ENCODE data around the gene WDR82. TPM values are rescaled to one million over a fixed set of nuclear protein-coding genes. Genes with fewer than 3 reads are reported as not detected.
"Not testable (repeated sequence)": the region's sequence is repeated elsewhere in the genome, so short reads cannot be mapped to it uniquely, and the experiment has no call there.

Gene WDR82
- total RNA-seq, 4 donors from 2014 or later, result 14.6 to 44.9 (median 40.8) TPM

DNA sequence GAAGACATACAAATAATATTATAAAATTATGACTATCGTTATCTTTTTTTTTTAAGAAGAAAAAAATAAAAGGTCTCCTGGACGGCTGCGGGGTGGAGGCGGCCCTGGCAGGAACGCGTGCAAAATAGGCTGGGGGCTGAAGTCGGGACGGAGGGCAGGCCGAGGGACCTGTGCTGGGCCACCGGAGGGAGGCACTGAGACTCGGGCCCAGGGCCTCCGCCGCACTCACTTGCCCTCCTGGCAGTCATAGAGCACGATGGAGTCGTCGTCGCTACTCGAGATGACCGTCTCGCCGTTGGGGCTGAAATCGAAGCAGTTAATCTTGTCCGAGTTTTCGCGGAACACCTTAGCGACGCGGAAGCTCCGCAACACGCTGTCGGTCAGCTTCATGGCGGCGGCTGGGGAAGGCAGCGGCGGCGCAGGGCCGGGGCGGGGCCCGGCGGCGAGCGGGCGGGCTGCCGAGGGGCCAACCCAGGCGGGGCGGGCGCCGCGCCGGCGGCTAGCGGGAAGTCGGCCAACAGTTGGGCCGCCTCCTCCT lies 408 bp downstream of the WDR82 start:
- Histone ChIP-seq H3K27ac (peak overlapping the region; percentile 97 to 99 (median 98)), H3K4me1 (peaks cover 24 to 81% (median 40%) of the 10 kb centered on the region in 4 donors), H3K9me3 (no peaks in the 10 kb centered on the region), H3K27me3 (no peaks in the 10 kb centered on the region), H3K36me3 (no peaks in the 10 kb centered on the region), H3K4me3 (peak overlapping the region; percentile 77 to 97 (median 84))
- no peak for DNase-seq
- 0 to 1% methylated on average over 10 to 36 of the region's 54 CpGs for WGBS, 2 donors (ENCODE audit: low coverage in 1 of 2)
- intact Hi-C loops (cut with DNase I; ENCODE audit: low total_unique reads) (loop anchor here (2.0 kb wide), 1 partner anchor 39 kb away; the partner anchor contains the start of gene TWF2), in situ Hi-C loops (cut with MboI; ENCODE audit: low pct_ligation_motif_present in 1 of 4, low pct_unique_long_range_greater_than_20kb in 1 of 4, low sequenced_read_pairs in 3 of 4) (no loop called here)
- TF ChIP-seq EP300 (IDR thresholded peaks at IDR 0.05; ENCODE audit: low read depth) (no peak), POLR2A (IDR thresholded peaks at IDR 0.05) (no peak), POLR2AphosphoS5 (IDR thresholded peaks at IDR 0.05) (no peak)
- TF ChIP-seq, protein P1, sequence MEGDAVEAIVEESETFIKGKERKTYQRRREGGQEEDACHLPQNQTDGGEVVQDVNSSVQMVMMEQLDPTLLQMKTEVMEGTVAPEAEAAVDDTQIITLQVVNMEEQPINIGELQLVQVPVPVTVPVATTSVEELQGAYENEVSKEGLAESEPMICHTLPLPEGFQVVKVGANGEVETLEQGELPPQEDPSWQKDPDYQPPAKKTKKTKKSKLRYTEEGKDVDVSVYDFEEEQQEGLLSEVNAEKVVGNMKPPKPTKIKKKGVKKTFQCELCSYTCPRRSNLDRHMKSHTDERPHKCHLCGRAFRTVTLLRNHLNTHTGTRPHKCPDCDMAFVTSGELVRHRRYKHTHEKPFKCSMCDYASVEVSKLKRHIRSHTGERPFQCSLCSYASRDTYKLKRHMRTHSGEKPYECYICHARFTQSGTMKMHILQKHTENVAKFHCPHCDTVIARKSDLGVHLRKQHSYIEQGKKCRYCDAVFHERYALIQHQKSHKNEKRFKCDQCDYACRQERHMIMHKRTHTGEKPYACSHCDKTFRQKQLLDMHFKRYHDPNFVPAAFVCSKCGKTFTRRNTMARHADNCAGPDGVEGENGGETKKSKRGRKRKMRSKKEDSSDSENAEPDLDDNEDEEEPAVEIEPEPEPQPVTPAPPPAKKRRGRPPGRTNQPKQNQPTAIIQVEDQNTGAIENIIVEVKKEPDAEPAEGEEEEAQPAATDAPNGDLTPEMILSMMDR (IDR thresholded peaks at IDR 0.05), result peak; percentile 31 to 66 (median 42)

DNA sequence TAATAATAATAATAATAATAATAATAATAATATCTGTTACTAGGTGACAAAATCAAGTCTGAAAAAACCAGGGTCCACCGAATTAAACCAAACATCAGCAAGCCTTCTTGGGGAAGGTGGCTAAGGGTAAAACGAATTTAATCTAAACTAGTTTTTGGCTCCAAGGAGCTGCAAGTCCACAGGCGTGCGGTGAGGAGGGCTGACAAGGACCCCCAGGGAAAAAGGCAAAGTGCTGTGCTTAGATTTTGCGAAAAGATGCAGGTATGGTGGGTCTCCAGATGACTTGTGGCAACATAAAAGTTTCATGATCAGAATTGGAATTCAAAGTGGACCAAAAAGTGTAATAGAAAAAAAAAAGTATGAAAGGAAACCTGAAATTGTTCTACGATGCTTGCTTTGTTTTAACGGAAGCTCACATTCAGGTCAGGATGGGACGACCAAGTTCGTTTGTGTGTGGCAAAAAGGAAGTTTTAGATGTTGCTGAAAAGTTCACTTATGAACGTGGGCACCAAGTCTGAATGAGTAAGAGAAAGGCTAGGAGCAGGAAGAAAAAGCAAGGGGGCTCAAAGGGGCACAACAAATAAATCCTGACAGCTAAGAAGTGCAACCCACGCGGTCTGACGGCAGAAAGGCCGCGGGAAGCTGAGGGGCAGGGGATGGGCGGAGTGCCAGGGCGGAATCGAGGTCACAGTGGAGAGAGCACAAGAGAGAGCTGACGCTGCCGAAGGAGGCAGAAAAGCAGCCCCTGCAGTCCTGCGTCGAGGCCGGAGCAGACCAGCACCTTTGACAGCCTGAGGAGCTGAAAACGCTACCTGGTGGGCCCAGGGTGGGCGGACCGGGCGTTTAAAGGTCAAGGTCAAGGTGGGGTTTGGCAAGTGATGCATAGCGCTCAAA lies 1.1 kb downstream of the WDR82 start:
- intact Hi-C loops (cut with DNase I; ENCODE audit: low total_unique reads), result no loop called here

DNA sequence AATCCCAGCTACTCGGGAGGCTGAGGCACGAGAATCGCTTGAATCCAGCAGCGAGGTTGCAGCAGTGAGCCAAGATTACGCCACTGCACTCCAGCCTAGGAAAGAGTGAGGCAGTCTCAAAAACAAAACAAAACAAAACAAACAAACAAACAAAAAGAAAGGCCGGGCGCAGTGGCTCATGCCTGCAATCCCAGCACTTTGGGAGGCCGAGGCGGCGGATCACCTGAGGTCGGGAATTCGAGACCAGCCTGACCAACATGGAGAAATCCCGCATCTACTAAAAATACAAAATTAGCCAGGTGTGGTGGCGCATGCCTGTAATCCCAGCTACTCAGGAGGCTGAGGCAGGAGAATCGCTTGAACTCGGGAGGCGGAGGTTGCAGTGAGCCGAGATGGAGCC lies 3.7 kb downstream of the WDR82 start:
- peaks cover 29 to 85% (median 59%) of the 10 kb centered on the region in 4 donors for H3K4me1 ChIP-seq

More for the DNA sequence above, 1.1 kb downstream of the WDR82 start:
- 0 to 2% methylated on average over 15 to 28 of the region's 28 CpGs for WGBS, 2 donors (ENCODE audit: low coverage in 1 of 2)
- peak overlapping the region; percentile 77 to 97 (median 84) for H3K4me3 ChIP-seq
- DNase-seq, result peak; percentile 84
- no peaks in the 10 kb centered on the region for H3K27me3 ChIP-seq
- H3K4me1 ChIP-seq, result peaks cover 24 to 82% (median 40%) of the 10 kb centered on the region in 4 donors
- H3K36me3 ChIP-seq, result no peaks in the 10 kb centered on the region
- in situ Hi-C loops (cut with MboI; ENCODE audit: low pct_ligation_motif_present in 1 of 4, low pct_unique_long_range_greater_than_20kb in 1 of 4, low sequenced_read_pairs in 3 of 4), result no loop called here
- TF ChIP-seq, protein P1 (IDR thresholded peaks at IDR 0.05), result no peak
- TF ChIP-seq POLR2A (IDR thresholded peaks at IDR 0.05) (peak; percentile 76), EP300 (IDR thresholded peaks at IDR 0.05; ENCODE audit: low read depth) (no peak), POLR2AphosphoS5 (IDR thresholded peaks at IDR 0.05) (peak; percentile 70 to 83 (median 79))
- H3K9me3 ChIP-seq, result no peaks in the 10 kb centered on the region
- peak overlapping the region; percentile 97 to 99 (median 98) for H3K27ac ChIP-seq

DNA sequence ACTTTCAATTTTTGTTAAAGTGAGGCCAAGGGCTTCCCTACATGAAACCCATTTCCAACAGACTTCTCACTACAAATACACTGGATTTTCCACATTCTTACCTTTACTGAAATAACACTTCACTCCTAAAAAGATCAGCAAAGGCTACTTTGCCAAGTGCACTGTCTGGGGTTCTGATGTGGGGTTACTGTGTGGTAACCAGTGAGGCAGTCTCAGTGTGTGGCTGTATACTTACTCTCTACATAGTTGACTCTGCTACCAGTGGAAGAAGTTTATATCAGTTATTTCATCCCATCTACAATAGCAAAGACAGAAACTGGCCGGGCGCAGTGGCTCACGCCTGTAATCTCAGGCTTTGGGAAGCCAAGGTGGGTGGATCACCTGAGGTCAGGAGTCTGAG lies 5.6 kb downstream of the WDR82 start:
- Histone ChIP-seq H3K4me1 (peaks cover 25 to 88% (median 50%) of the 10 kb centered on the region in 4 donors), H3K36me3 (peaks cover 0 to 26% (median 9%) of the 10 kb centered on the region in 4 donors), H3K27ac (peak overlapping the region in 1 of 4 donors; percentile 41), H3K4me3 (no peak overlapping the region), H3K27me3 (no peaks in the 10 kb centered on the region), H3K9me3 (no peaks in the 10 kb centered on the region)
- WGBS, 2 donors (ENCODE audit: low coverage in 1 of 2), result 73% methylated on average over 3 of the region's 3 CpGs; no CpG with 5 or more reads in 1 of the 2 donors
- in situ Hi-C loops (cut with MboI; ENCODE audit: low pct_ligation_motif_present in 1 of 4, low pct_unique_long_range_greater_than_20kb in 1 of 4, low sequenced_read_pairs in 3 of 4), result no loop called here
- no peak for DNase-seq
- intact Hi-C loops (cut with DNase I; ENCODE audit: low total_unique reads), result no loop called here
- TF ChIP-seq POLR2AphosphoS5 (IDR thresholded peaks at IDR 0.05), result no peak
- TF ChIP-seq EP300 (IDR thresholded peaks at IDR 0.05; ENCODE audit: low read depth), result no peak
- TF ChIP-seq, protein P1 (IDR thresholded peaks at IDR 0.05), result no peak

More for the DNA sequence above, 3.7 kb downstream of the WDR82 start:
- H3K27me3 ChIP-seq; DNase-seq; H3K36me3 ChIP-seq; intact Hi-C loops (cut with DNase I; ENCODE audit: low total_unique reads); H3K4me3 ChIP-seq; H3K9me3 ChIP-seq; in situ Hi-C loops (cut with MboI; ENCODE audit: low pct_ligation_motif_present in 1 of 4, low pct_unique_long_range_greater_than_20kb in 1 of 4, low sequenced_read_pairs in 3 of 4): not testable (repeated sequence)
- 91 to 98% methylated on average over 9 to 18 of the region's 18 CpGs for WGBS, 2 donors (ENCODE audit: low coverage in 1 of 2)
- peak overlapping the region; percentile 97 to 99 (median 98) for H3K27ac ChIP-seq

DNA sequence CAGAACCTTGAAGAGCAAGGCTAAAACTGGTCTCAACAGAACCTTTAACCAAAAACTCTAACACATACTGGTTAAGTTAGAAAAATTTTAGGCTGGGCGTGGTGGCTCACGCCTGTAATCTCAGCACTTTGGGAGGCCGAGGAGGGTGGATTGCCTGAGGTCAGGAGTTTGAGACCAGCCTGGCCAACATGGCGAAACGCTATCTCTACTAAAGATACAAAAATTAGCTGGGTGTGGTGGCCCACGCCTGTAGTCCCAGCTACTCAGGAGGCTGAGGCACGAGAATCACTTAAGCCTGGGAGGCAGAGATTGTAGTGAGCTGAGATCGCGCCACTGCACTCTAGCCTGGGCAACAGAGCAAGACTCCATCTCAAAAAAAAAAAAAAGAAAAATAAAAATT lies 6.3 kb downstream of the WDR82 start:
- H3K4me3 ChIP-seq; H3K9me3 ChIP-seq; DNase-seq; in situ Hi-C loops (cut with MboI; ENCODE audit: low pct_ligation_motif_present in 1 of 4, low pct_unique_long_range_greater_than_20kb in 1 of 4, low sequenced_read_pairs in 3 of 4); H3K27me3 ChIP-seq; intact Hi-C loops (cut with DNase I; ENCODE audit: low total_unique reads): not testable (repeated sequence)
- H3K4me1 ChIP-seq, result peaks cover 25 to 87% (median 50%) of the 10 kb centered on the region in 4 donors
- peak overlapping the region; percentile 41 to 66 (median 50) for H3K27ac ChIP-seq
- 87 to 90% methylated on average over 2 to 9 of the region's 9 CpGs for WGBS, 2 donors (ENCODE audit: low coverage in 1 of 2)
- H3K36me3 ChIP-seq, result peaks cover 0 to 33% (median 12%) of the 10 kb centered on the region in 4 donors
